Measurements from ENCODE around the gene F3. TPM values are rescaled to one million over a fixed set of nuclear protein-coding genes. Genes with fewer than 3 reads are reported as not detected.

F3 gene
- total RNA-seq, 1 donor from 2014 or later = 0.93 TPM

DNA sequence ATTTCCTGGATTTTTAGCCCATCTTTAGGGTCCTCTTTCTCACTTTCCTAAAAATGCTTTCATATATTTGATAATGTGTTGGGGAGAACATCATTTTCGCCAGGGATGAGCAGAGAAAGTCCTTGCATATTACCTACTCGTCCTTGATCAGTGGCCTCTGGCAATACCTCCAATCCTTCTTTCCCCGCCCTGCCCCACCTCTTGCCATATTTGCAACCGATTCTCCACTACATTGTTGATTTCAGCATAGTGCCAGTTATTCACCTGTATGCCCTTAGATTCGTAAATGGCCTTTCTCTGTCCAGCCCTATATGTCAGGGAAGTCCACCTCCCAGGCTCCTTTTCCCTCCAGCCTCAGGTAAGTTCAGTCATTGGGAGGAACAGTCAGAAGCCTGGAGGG is 13.5 kb upstream of the F3 start:
- Mint-ChIP-seq H3K27ac (ENCODE audit: unreplicated experiment) (peak overlapping the region; percentile 45), H3K9me3 (ENCODE audit: unreplicated experiment) (peaks cover 2% of the 10 kb centered on the region), H3K4me3 (ENCODE audit: unreplicated experiment) (peak overlapping the region; percentile 47), H3K36me3 (ENCODE audit: unreplicated experiment) (no peaks in the 10 kb centered on the region), H3K4me1 (ENCODE audit: low read depth, unreplicated experiment) (peaks cover 54% of the 10 kb centered on the region), H3K27me3 (ENCODE audit: unreplicated experiment) (peaks cover 5% of the 10 kb centered on the region)
- TF ChIP-seq, protein P1, sequence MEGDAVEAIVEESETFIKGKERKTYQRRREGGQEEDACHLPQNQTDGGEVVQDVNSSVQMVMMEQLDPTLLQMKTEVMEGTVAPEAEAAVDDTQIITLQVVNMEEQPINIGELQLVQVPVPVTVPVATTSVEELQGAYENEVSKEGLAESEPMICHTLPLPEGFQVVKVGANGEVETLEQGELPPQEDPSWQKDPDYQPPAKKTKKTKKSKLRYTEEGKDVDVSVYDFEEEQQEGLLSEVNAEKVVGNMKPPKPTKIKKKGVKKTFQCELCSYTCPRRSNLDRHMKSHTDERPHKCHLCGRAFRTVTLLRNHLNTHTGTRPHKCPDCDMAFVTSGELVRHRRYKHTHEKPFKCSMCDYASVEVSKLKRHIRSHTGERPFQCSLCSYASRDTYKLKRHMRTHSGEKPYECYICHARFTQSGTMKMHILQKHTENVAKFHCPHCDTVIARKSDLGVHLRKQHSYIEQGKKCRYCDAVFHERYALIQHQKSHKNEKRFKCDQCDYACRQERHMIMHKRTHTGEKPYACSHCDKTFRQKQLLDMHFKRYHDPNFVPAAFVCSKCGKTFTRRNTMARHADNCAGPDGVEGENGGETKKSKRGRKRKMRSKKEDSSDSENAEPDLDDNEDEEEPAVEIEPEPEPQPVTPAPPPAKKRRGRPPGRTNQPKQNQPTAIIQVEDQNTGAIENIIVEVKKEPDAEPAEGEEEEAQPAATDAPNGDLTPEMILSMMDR (IDR thresholded peaks at IDR 0.05; ENCODE audit: partially characterized antibody, unreplicated experiment) = no peak
- DNase-seq = no peak

DNA sequence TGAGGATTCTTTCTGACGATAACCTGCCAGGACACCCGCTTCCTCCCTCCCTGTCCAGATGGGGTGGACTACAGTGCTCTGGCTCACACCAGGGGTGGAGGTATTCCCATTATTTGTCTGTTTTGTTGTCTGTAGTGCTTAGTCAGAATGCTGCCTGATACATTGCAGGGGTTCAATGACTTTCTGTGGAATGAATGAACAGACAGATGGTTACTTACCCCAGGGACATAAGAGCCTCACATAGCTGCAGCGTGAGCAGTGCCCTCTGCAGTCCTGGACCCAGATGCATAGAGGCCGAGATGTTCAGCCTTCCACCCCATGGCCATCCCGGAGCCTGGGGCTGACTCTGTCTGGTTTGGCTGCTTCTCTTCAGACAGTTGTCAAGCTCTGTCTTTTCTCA is 13.0 kb upstream of the F3 start:
- peak overlapping the region; percentile 34 for H3K4me3 Mint-ChIP-seq (ENCODE audit: unreplicated experiment)
- peak; percentile 48 for DNase-seq
- H3K36me3 Mint-ChIP-seq (ENCODE audit: unreplicated experiment) = no peaks in the 10 kb centered on the region
- H3K9me3 Mint-ChIP-seq (ENCODE audit: unreplicated experiment) = peaks cover 2% of the 10 kb centered on the region
- TF ChIP-seq, protein P1 (IDR thresholded peaks at IDR 0.05; ENCODE audit: partially characterized antibody, unreplicated experiment) = no peak
- peaks cover 5% of the 10 kb centered on the region for H3K27me3 Mint-ChIP-seq (ENCODE audit: unreplicated experiment)
- H3K27ac Mint-ChIP-seq (ENCODE audit: unreplicated experiment) = peak overlapping the region; percentile 74
- peaks cover 56% of the 10 kb centered on the region for H3K4me1 Mint-ChIP-seq (ENCODE audit: low read depth, unreplicated experiment)

DNA sequence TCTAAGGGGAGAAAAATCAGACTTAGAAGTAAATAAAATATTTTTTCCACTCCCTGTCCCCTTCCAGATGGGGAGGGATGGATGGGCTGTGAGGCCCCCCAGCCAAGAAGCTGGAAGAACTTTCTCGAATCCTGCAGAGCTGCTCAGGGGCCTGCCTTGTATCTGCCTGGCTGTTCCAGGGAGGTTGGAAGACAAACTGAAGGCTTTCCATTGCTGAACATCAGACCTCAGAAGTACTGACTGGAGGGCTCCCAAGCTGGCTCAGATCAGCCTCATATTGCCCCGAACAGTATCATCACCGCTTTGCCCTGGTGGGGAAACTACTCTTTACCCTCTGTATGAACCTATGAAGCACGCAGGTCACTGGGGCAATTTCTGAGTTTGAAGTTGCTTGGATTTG is 12.4 kb upstream of the F3 start:
- TF ChIP-seq, protein P1 (IDR thresholded peaks at IDR 0.05; ENCODE audit: partially characterized antibody, unreplicated experiment) = no peak
- peak overlapping the region; percentile 74 for H3K27ac Mint-ChIP-seq (ENCODE audit: unreplicated experiment)
- H3K9me3 Mint-ChIP-seq (ENCODE audit: unreplicated experiment) = peaks cover 2% of the 10 kb centered on the region
- no peak for DNase-seq
- H3K4me1 Mint-ChIP-seq (ENCODE audit: low read depth, unreplicated experiment) = peaks cover 56% of the 10 kb centered on the region
- H3K36me3 Mint-ChIP-seq (ENCODE audit: unreplicated experiment) = no peaks in the 10 kb centered on the region
- H3K27me3 Mint-ChIP-seq (ENCODE audit: unreplicated experiment) = peaks cover 5% of the 10 kb centered on the region
- H3K4me3 Mint-ChIP-seq (ENCODE audit: unreplicated experiment) = no peak overlapping the region

DNA sequence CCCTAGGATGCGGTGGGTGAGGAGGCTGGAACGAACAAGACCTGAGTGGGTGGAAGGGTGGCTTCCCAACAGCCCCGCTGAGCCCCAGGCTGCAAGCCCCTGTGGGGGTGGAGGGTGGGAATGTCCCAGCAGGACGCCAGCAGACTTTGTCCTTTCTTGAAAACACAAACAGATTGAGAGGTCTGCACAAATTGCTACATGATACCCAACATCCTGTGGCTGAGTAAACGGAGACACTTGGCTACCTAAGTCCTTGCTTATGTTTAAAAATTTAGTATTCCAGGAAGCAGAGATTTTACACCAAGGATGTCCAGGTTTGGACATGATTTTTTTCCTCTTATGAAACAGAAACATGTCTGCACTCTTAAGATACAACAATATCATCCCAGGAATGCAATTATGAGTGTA is 11.8 kb upstream of the F3 start:
- peak overlapping the region; percentile 30 for H3K4me3 Mint-ChIP-seq (ENCODE audit: unreplicated experiment)
- TF ChIP-seq, protein P1 (IDR thresholded peaks at IDR 0.05; ENCODE audit: partially characterized antibody, unreplicated experiment) = no peak
- H3K9me3 Mint-ChIP-seq (ENCODE audit: unreplicated experiment) = peaks cover 2% of the 10 kb centered on the region
- no peaks in the 10 kb centered on the region for H3K36me3 Mint-ChIP-seq (ENCODE audit: unreplicated experiment)
- no peak overlapping the region for H3K27ac Mint-ChIP-seq (ENCODE audit: unreplicated experiment)
- peaks cover 55% of the 10 kb centered on the region for H3K4me1 Mint-ChIP-seq (ENCODE audit: low read depth, unreplicated experiment)
- H3K27me3 Mint-ChIP-seq (ENCODE audit: unreplicated experiment) = peaks cover 5% of the 10 kb centered on the region
- DNase-seq = no peak

DNA sequence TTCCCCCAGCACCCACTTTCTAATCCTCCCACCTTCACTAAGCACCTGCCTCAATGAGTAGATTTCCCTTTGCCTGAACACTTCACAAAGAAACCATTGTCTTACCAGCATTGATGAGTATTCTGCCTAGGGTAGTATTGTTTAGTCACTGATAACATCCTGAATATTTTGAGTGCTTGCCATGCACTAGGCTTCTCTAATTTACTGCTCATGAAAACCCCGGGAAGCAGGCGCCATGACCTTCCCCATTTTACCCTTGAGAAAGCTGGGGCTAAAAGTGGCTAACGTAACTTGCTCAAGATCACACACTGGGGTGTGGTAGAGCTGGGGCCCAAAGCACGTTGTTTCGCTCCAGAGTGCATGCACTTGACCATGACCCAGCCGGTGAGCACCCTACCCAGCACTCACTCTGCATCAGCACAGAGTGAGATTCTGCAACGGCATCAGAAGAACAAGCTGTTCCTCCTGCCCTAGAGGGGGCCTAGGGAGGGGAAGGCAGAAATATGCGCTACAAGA is 10.6 kb upstream of the F3 start:
- Mint-ChIP-seq H3K27me3 (ENCODE audit: unreplicated experiment) (peaks cover 5% of the 10 kb centered on the region), H3K9me3 (ENCODE audit: unreplicated experiment) (peaks cover 2% of the 10 kb centered on the region), H3K4me1 (ENCODE audit: low read depth, unreplicated experiment) (peaks cover 53% of the 10 kb centered on the region), H3K36me3 (ENCODE audit: unreplicated experiment) (no peaks in the 10 kb centered on the region), H3K27ac (ENCODE audit: unreplicated experiment) (no peak overlapping the region), H3K4me3 (ENCODE audit: unreplicated experiment) (no peak overlapping the region)
- no peak for DNase-seq
- TF ChIP-seq, protein P1 (IDR thresholded peaks at IDR 0.05; ENCODE audit: partially characterized antibody, unreplicated experiment) = no peak

Data from glutamatergic neuron (in vitro differentiated cells).